ENCODE results near the gene CCL1. TPM values are rescaled to one million over a fixed set of nuclear protein-coding genes. Genes with fewer than 3 reads are reported as not detected.

The CCL1 gene
- total RNA-seq, 1 donor from 2014 or later, result not detected

- Mint-ChIP-seq H3K4me3 (ENCODE audit: unreplicated experiment) (no peak overlapping the region), H3K36me3 (ENCODE audit: unreplicated experiment) (no peaks in the 10 kb centered on the region), H3K27me3 (ENCODE audit: unreplicated experiment) (no peaks in the 10 kb centered on the region), H3K4me1 (ENCODE audit: low read depth, unreplicated experiment) (peaks cover 6% of the 10 kb centered on the region), H3K9me3 (ENCODE audit: unreplicated experiment) (peaks cover 2% of the 10 kb centered on the region), H3K27ac (ENCODE audit: unreplicated experiment) (no peak overlapping the region)
- no peak for TF ChIP-seq CTCF (IDR thresholded peaks at IDR 0.05; ENCODE audit: partially characterized antibody, unreplicated experiment)
- DNase-seq, result no peak
Measured at GRCh38 chr17:34312080-34312479, 51.0 kb downstream of the CCL1 start.

DNA sequence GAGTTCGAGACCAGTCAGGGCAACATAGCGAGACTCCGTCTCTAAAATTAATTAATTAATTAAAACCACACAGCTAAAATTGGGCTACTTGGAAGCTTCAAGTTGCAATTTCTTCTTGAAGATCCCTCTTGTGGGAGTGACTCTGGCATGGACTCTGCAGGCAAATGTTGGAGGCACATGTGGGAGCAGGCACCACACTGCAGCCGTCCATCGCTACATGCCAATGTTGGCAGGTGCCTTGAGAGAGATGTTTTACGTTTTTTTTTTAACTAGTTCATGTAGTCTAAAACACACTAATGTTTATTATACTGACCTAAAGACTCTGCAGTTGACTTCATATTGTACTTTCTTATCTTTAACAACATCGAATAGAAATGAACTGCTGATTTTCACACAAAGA, 51.7 kb downstream of the CCL1 start:
- peaks cover 6% of the 10 kb centered on the region for H3K4me1 Mint-ChIP-seq (ENCODE audit: low read depth, unreplicated experiment)
- no peak overlapping the region for H3K4me3 Mint-ChIP-seq (ENCODE audit: unreplicated experiment)
- TF ChIP-seq CTCF (IDR thresholded peaks at IDR 0.05; ENCODE audit: partially characterized antibody, unreplicated experiment), result no peak
- no peak for DNase-seq
- no peaks in the 10 kb centered on the region for H3K27me3 Mint-ChIP-seq (ENCODE audit: unreplicated experiment)
- no peak overlapping the region for H3K27ac Mint-ChIP-seq (ENCODE audit: unreplicated experiment)
- no peaks in the 10 kb centered on the region for H3K36me3 Mint-ChIP-seq (ENCODE audit: unreplicated experiment)
- peaks cover 2% of the 10 kb centered on the region for H3K9me3 Mint-ChIP-seq (ENCODE audit: unreplicated experiment)

Other genes starting within 250 kb of the CCL1 start
- gene CCL2, start 107.9 kb downstream of the CCL1 start, total RNA-seq (ENCODE audit: unreplicated experiment), result not detected
- gene CCL7, start 93.0 kb downstream of the CCL1 start, total RNA-seq (ENCODE audit: unreplicated experiment), result not detected
- not detected for gene CCL11, start 77.5 kb downstream of the CCL1 start, total RNA-seq (ENCODE audit: unreplicated experiment)
- gene CCL8, start 43.8 kb downstream of the CCL1 start, total RNA-seq (ENCODE audit: unreplicated experiment), result not detected
- not detected for gene CCL13, start 6.8 kb downstream of the CCL1 start, total RNA-seq (ENCODE audit: unreplicated experiment)
- 93.6 TPM for gene TMEM132E, start 216.3 kb upstream of the CCL1 start, total RNA-seq (ENCODE audit: unreplicated experiment)

All from glutamatergic neuron (in vitro differentiated cells).